Esophagus squamous epithelium (tissue), 4 donors: ENCODE data around the gene SEC16B.

Experiments
- CTCF ChIP-seq, 6 experiments: fragments of 450-650 bp in 4 of 6; fragments of 200-600 bp in 2 of 6; sonication (generic) in 2 of 6; IDR thresholded peaks; one replicate each; pipeline ENCODE4 v1.5.1; 2016 to 2019; ENCODE audit warnings: antibody characterized with exemption in 6 of 6, mild to moderate bottlenecking in 4 of 6, moderate library complexity in 4 of 6
- POLR2A ChIP-seq, 4 donors: fragments of 450-650 bp; IDR thresholded peaks; one replicate each; pipeline ENCODE4 v1.6.1; 2017; ENCODE audit warnings: antibody characterized with exemption in 4 of 4, mild to moderate bottlenecking in 4 of 4, moderate library complexity in 3 of 4

GRCh38 chr1:177950506-177950905 lies 19.4 kb downstream of the SEC16B start:
- TF ChIP-seq CTCF (IDR thresholded peaks at IDR 0.05), result no peak
- TF ChIP-seq POLR2A (IDR thresholded peaks at IDR 0.05), result no peak
